Measurements from ENCODE around the gene ADPRM. TPM values are rescaled to one million over a fixed set of nuclear protein-coding genes. Genes with fewer than 3 reads are reported as not detected.

Gene ADPRM
- total RNA-seq, 1 donor from 2014 or later = 9.4 TPM

DNA sequence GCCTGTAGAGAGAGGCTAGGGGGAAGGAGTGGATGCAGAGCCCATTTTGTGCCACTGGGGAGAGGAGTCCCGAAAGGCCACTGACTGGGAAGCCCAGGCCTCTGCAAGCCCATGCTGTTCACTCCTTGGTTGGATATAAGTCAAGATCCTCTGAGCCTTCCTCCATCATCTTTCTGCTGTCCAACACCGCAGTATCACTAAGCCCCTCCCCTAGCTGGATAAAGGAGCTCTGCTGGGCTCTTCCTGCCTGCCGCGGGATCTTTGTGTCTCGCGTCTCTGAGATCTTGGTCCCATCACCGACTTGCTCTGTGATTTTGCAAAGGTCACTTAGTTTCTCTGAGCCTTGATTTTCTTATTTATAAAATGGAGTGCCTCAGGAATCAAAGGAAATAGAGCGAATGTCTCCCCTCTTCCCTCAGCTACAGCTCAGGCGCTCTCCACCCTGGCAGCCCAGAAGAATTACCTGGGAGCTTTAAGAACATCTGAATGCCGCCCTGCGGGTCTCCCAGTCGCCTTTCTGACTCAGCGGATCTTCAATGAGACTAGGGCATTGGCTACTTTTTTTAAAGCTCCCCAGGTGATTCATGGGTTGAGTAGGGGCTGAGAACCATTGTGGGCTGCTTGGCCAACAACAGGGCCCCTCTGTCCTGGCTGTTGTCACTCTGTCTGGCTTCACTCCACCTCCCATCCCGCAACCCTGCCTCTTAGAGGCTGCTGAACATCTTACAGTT, 57.6 kb downstream of the ADPRM start:
- no peak for DNase-seq

DNA sequence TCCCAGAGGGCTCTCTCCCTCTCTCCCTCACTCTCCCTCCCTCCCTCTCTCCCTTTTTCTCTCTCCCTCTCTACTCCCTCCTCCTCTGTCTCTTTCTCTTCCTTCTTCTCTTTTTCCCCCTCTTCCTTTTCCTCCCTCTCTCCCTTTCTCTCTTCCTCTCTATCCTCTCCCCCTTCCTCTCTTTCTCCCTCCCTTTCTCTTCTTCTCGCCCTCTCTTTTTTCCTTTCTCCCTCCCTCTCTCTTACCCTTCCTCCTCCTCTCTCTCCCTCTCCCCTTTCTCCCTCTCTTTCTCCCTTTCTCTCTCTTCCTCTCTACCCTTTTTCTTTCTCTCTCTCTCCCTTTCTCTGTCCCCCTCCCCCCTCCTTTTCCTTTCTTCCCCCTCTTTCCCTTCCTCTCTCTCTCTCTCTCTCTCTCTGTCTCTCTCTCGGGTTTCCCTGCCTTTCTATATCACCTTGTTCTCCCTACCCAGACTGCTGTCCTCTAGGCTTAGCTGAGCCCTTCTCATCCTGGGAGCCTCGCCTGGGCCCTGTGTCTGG, 58.3 kb downstream of the ADPRM start:
- Histone ChIP-seq H3K27me3 (ENCODE audit: low read depth) (no peaks in the 10 kb centered on the region), H3K27ac (no peak overlapping the region), H3K9me3 (no peaks in the 10 kb centered on the region), H3K36me3 (no peaks in the 10 kb centered on the region), H3K4me1 (no peaks in the 10 kb centered on the region), H3K4me3 (no peak overlapping the region)
- TF ChIP-seq, protein P1, sequence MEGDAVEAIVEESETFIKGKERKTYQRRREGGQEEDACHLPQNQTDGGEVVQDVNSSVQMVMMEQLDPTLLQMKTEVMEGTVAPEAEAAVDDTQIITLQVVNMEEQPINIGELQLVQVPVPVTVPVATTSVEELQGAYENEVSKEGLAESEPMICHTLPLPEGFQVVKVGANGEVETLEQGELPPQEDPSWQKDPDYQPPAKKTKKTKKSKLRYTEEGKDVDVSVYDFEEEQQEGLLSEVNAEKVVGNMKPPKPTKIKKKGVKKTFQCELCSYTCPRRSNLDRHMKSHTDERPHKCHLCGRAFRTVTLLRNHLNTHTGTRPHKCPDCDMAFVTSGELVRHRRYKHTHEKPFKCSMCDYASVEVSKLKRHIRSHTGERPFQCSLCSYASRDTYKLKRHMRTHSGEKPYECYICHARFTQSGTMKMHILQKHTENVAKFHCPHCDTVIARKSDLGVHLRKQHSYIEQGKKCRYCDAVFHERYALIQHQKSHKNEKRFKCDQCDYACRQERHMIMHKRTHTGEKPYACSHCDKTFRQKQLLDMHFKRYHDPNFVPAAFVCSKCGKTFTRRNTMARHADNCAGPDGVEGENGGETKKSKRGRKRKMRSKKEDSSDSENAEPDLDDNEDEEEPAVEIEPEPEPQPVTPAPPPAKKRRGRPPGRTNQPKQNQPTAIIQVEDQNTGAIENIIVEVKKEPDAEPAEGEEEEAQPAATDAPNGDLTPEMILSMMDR (IDR thresholded peaks at IDR 0.05) = no peak
- no peak for ATAC-seq
- DNase-seq = no peak
- intact Hi-C loops (cut with DNase I) = no loop called here

More for the DNA sequence above, 57.6 kb downstream of the ADPRM start:
- Histone ChIP-seq H3K9me3 (no peaks in the 10 kb centered on the region), H3K27ac (no peak overlapping the region), H3K36me3 (no peaks in the 10 kb centered on the region), H3K4me3 (no peak overlapping the region), H3K27me3 (ENCODE audit: low read depth) (no peaks in the 10 kb centered on the region), H3K4me1 (no peaks in the 10 kb centered on the region)
- intact Hi-C loops (cut with DNase I) = no loop called here
- TF ChIP-seq, protein P1 (IDR thresholded peaks at IDR 0.05) = no peak
- ATAC-seq = no peak

DNA sequence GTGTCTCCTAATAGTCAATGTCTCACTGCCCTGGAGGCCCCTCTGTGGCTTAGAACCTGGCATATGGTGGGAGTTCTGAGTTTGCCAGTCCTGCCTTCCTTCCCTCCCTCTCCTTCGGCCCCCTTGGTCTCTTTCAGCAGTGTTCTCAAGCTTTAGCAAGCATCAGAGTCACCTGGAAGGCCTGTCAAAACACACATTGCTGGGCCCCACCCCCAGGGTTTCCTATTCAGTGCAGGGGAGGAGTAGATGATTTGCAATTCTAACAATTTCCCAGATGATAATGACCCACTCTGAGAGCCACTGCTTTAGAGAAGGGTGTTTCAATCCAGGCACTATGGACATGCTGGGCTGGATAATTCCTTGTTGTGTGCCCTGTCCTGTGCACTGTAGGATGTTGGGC, 58.8 kb downstream of the ADPRM start:
- no peak overlapping the region for H3K4me3 ChIP-seq
- no peaks in the 10 kb centered on the region for H3K4me1 ChIP-seq
- H3K9me3 ChIP-seq = no peaks in the 10 kb centered on the region
- no peak overlapping the region for H3K27ac ChIP-seq
- H3K36me3 ChIP-seq = no peaks in the 10 kb centered on the region
- TF ChIP-seq, protein P1 (IDR thresholded peaks at IDR 0.05) = no peak
- DNase-seq (no peak), ATAC-seq (no peak)
- intact Hi-C loops (cut with DNase I) = no loop called here
- H3K27me3 ChIP-seq (ENCODE audit: low read depth) = no peaks in the 10 kb centered on the region

DNA sequence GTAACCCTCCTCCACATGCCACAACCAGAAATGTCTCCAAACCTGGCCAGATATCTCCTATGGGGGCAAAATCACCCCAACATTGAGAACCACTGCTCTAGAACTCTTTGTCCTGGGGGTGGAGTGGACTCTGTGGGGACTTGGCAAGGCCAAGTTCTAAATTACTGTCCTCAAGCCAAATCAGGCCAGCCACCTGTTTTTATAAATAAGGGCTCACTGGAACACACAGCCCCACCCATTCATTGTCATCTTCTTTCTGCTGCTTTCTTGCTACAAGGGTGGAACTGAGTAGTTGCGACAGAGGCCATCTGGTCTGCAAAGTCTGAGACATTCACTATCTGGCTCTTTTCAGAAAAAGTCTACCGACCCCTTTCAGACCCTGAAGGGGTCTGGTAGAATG, 59.2 kb downstream of the ADPRM start:
- Histone ChIP-seq H3K4me1 (no peaks in the 10 kb centered on the region), H3K9me3 (no peaks in the 10 kb centered on the region), H3K36me3 (no peaks in the 10 kb centered on the region), H3K4me3 (no peak overlapping the region), H3K27me3 (ENCODE audit: low read depth) (no peaks in the 10 kb centered on the region), H3K27ac (no peak overlapping the region)
- intact Hi-C loops (cut with DNase I) = no loop called here
- TF ChIP-seq, protein P1 (IDR thresholded peaks at IDR 0.05) = no peak
- ATAC-seq (no peak), DNase-seq (no peak)

DNA sequence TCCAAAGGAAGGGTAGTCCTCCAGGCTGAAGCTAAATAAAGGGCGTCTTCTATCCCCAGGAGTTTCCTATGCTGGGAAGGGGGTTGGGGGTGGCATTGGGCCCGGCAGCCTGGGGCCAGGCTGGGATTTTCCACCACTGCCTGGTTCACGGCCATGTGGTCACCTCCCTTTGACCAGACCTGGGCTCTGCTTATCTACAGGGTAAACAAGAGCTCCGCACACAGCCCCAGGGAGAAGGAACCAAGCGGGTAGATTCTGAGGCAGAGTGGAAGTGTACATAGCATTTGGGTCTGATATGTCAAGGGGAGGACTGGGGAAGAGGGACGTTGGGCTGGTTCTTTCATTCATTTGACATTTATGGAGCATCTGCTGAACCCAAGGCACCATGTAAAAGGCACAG, 59.7 kb downstream of the ADPRM start:
- H3K27me3 ChIP-seq (ENCODE audit: low read depth) = no peaks in the 10 kb centered on the region
- no peak overlapping the region for H3K27ac ChIP-seq
- H3K9me3 ChIP-seq = no peaks in the 10 kb centered on the region
- H3K4me1 ChIP-seq = no peaks in the 10 kb centered on the region
- TF ChIP-seq, protein P1 (IDR thresholded peaks at IDR 0.05) = no peak
- intact Hi-C loops (cut with DNase I) = no loop called here
- DNase-seq (no peak), ATAC-seq (peak in 1 of 2 donors; percentile 11)
- H3K4me3 ChIP-seq = no peak overlapping the region
- H3K36me3 ChIP-seq = no peaks in the 10 kb centered on the region
